Measurements from ENCODE around the gene DCAF7.

DCAF7 gene

GRCh38 chr17:63634163-63634562 lies 83.9 kb downstream of the DCAF7 start:
- DNase-seq: no peak

- DNase-seq: no peak
Measured at GRCh38 chr17:63634816-63635215, 84.5 kb downstream of the DCAF7 start.

- no peak for DNase-seq
Measured at GRCh38 chr17:63635290-63635689, 85.0 kb downstream of the DCAF7 start.

- no peak for DNase-seq
Measured at GRCh38 chr17:63635787-63636186, 85.5 kb downstream of the DCAF7 start.

- DNase-seq: no peak
Measured at GRCh38 chr17:63639125-63639524, 88.8 kb downstream of the DCAF7 start.

- no peak for DNase-seq
Measured at GRCh38 chr17:63640038-63640437, 89.8 kb downstream of the DCAF7 start.

- DNase-seq: no peak
Measured at GRCh38 chr17:63641692-63642448, 91.6 kb downstream of the DCAF7 start.
